ENCODE measurements around the gene ZFP62. TPM values are rescaled to one million over a fixed set of nuclear protein-coding genes. Genes with fewer than 3 reads are reported as not detected.
A peak's percentile ranks its signal among the peaks of the same experiment; 100 is the strongest.
"Not testable (repeated sequence)": the region's sequence is repeated elsewhere in the genome, so short reads cannot be mapped to it uniquely, and the experiment has no call there.

The ZFP62 gene
- total RNA-seq, 1 donor from 2014 or later: 19.4 TPM

GRCh38 chr5:180839227-180839626 lies 21.8 kb downstream of the ZFP62 start:
- no peak for DNase-seq (ENCODE audit: low spot score)
- intact Hi-C loops (cut with DNase I): no loop called here

DNA sequence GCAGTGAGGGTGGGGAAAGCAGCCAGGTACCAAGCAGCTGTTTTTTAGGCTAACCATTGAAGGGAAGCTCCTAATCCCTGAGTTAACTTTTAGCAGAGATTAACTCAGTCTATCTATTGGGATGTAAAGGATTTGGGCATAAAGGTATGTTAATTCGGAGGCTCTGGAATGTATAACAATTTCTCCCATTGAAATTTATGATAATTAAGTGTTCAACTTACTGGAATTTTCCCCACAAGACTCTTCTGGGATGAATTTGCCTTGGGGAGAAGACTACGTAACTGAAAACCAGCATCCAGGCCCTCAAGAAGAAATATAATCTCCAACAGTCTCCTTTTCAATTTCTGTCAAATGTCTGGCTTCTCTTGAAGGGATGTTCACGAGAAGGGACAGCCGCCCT lies 23.6 kb downstream of the ZFP62 start:
- intact Hi-C loops (cut with DNase I): no loop called here
- DNase-seq (ENCODE audit: low spot score): no peak

- DNase-seq (ENCODE audit: low spot score): no peak
- intact Hi-C loops (cut with DNase I): no loop called here
Observed at GRCh38 chr5:180832638-180833068, 28.4 kb downstream of the ZFP62 start.

DNA sequence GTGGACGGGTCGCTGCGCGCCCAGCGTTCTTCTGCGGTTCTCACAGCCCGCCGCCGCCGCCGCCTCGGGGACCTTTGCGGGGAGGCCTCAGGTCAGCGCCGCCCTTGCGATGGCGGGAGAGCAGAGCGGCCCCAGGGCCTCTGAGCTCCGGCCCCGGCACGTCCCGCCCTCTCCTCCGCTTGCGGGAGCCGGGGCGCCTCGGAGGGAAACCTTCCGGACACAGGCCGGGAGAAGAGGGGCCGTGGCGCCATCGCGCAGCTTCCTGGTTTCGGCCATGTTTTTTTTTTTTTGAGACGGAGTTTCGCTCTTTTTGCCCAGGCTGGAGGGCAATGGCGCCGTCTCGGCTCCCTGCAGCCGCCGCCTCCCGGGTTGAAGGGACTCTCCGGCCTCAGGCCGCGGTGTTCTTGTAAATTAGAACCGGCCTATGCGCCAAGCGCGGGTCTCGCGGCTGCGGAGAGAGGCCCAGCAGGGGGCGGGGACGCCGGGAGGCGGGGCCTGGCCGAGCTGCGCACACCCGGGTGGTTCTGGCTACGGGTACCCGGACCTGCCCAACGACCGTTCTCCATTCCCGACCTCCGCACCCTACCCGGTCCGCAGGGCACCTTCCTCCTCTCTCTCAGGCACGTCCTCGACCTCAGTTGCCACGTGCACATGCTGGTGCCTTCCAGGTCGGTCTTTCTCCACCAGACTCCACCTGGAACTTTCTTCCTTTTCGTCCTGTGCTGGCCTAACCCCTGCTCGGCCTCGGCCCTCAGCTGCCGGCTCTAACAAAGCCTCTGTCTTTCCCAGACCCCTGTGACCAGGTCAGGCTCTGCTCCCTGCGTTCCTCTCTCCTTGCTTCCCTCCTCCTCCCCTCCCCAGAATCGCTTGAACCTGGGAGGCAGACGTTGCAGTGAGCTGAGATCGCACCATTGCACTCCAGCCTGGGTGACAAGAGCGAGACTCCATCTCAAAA lies 29.7 kb downstream of the ZFP62 start:
- intact Hi-C loops (cut with DNase I): loop anchor here (1.0 to 2.0 kb wide), 2 partner anchors 21 to 29 kb away; partner anchors contain the start of gene ZFP62
- DNase-seq (ENCODE audit: low spot score): peak; percentile 97

GRCh38 chr5:180830253-180831138 lies 30.6 kb downstream of the ZFP62 start:
- intact Hi-C loops (cut with DNase I): loop anchor here (1.0 to 2.0 kb wide), 2 partner anchors 20 to 30 kb away; partner anchors contain the start of gene ZFP62
- peak; percentile 88 for DNase-seq (ENCODE audit: low spot score)

DNA sequence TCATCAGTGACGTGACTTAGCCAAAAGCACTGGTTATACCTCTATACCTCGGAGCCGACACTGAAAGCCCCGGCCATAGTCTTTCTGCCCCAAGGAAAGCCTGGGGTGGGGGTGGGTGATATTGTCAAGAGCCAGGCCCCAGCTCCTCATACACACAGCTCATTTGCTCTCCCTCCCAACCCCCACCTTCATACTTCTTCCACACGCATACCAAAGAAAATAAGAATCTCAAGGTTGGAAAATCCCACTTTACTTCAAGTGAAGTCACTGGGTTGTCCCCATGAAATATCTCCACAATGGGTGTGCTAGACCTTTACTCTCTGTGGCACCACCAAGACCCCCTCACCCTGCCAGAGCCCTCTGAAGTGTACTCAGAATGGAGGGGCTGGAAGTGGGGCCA lies 31.4 kb downstream of the ZFP62 start:
- intact Hi-C loops (cut with DNase I): loop anchor here (2.0 kb wide), 1 partner anchor 31 kb away; the partner anchor contains the start of gene ZFP62
- DNase-seq (ENCODE audit: low spot score): no peak

GRCh38 chr5:180828756-180829531 lies 32.1 kb downstream of the ZFP62 start:
- DNase-seq (ENCODE audit: low spot score); intact Hi-C loops (cut with DNase I): not testable (repeated sequence)

DNA sequence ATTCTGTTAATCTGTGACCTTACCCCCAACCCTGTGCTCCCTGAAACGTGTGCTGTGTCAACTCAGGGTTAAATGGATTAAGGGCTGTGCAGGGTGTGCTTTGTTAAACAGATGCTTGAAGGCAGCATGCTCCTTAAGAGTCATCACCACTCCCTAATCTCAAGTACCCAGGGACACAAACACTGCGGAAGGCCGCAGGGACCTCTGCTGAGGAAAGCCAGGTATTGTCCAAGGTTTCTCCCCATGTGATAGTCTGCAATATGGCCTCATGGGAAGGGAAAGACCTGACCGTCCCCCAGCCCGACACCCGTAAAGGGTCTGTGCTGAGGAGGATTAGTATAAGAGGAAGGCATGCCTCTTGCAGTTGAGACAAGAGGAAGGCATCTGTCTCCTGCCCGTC lies 33.7 kb downstream of the ZFP62 start:
- not testable (repeated sequence) for DNase-seq (ENCODE audit: low spot score)

GRCh38 chr5:180825768-180826525 lies 35.1 kb downstream of the ZFP62 start:
- no peak for DNase-seq (ENCODE audit: low spot score)
- intact Hi-C loops (cut with DNase I): no loop called here

More for the DNA sequence above, 33.7 kb downstream of the ZFP62 start:
- intact Hi-C loops (cut with DNase I): not testable (repeated sequence)

DNA sequence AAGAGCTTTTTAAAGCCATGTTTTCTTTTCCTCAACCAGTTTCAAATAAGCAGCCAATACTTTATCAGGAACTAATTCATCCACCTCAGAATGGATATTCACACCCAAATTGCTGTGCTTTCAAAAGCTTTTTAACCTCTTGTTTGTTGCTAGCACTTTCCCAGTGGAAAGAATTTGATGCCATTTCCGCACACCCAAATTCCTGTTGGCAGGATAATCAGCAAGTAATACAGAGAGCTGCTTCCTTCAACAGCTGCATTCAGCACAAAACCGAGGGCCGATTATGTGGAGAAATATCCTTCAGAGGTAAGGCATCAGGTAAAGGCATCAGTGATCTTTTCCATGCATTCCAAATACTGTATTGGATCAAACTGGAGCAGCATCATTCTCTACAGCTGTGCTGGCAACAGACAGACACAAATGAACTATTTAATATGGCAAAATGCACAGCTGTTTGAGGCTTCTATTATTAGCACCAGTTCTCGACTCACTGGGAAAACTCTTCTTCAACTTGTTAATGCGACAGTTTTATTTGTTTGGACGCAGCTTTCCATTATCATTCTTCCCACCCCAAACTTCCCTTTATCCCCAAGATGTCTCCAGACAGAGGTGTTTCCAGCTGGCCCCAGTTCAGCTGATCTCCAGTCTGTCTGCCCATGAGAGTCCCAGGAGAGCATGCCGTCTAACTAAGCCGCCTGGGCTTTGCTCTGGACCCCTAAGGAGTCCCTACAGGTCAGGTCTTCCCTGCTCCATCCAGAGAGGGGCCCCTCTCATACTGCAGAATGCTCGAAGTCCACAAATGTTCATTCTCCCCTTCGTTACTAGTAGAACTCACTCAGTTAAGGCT lies 36.2 kb downstream of the ZFP62 start:
- intact Hi-C loops (cut with DNase I): no loop called here
- DNase-seq (ENCODE audit: low spot score): no peak

GRCh38 chr5:180823940-180824629 lies 37.0 kb downstream of the ZFP62 start:
- no peak for DNase-seq (ENCODE audit: low spot score)
- intact Hi-C loops (cut with DNase I): no loop called here

- intact Hi-C loops (cut with DNase I): no loop called here
- DNase-seq (ENCODE audit: low spot score): no peak
Observed at GRCh38 chr5:180823346-180823745, 37.7 kb downstream of the ZFP62 start.

- intact Hi-C loops (cut with DNase I): no loop called here
- DNase-seq (ENCODE audit: low spot score): no peak
Observed at GRCh38 chr5:180821538-180821937, 39.5 kb downstream of the ZFP62 start.

GRCh38 chr5:180820788-180821321 lies 40.2 kb downstream of the ZFP62 start:
- DNase-seq (ENCODE audit: low spot score): no peak
- intact Hi-C loops (cut with DNase I): no loop called here

DNA sequence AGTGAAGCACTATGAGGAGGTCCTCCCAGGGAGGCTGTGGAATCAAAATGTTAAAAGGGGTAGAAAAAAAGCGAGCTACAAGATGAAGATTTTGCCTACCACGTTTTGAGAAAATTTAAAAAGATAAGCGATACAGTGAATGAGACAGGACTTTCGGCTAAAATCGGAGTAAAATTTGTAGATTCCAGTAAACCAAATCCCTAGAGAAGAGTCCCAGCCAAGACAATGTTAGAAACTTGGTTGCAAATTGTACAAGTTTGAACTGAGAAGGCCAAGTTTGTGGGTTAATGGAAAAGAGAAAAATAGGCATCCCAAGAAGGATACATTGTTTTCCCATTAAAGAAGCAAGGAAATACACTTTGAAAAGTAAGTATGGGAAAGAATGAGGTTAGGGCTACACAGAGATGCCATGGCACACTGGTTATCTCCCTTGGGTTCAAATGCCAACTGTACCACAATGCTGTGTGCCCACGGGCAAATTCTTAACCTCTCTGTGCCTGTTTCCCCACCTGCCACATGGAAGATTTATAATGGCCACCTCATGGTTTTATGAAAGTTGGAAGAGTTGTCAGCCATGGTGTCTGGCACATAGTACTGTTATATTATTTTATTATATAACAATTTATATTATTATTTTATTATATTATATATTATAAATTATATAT lies 42.3 kb downstream of the ZFP62 start:
- no peak for DNase-seq (ENCODE audit: low spot score)
- intact Hi-C loops (cut with DNase I): loop anchor here (10.0 kb wide), 1 partner anchor 426 kb away; the partner anchor contains the start of gene RACK1

All from cardiac septum (tissue), 1 donor.